Measurements from ENCODE around the gene B4GALT5. TPM values are rescaled to one million over a fixed set of nuclear protein-coding genes. Genes with fewer than 3 reads are reported as not detected.
"Not testable (repeated sequence)": the region's sequence is repeated elsewhere in the genome, so short reads cannot be mapped to it uniquely, and the experiment has no call there.

B4GALT5 gene
- total RNA-seq, 3 donors from 2014 or later (not counting 1 experiment from before 2014, with no cell fraction given) = 15.5 to 29.1 (median 28.6) TPM

DNA sequence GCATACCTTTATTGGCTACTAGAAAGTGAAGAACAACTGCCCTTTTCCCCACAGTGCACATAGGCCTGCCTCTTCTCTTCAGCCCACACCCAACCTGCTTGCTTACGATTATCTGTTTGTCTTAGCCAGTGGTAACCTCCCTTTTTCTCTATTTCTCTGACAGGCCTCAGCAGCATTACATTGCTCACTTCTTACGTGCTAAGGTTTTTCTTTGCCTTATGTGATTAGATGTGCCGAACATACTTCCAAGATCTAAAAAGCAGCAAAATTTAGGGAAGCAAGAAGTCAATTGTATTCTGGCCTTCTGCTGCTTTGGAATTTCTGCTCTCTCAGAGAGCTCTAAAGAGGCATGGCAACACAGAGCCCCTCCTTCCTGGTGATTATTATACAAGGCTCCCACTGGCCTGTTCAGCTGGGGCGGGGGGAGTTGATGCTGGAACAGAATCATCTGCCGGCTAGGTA is 7.0 kb downstream of the B4GALT5 start:
- WGBS (ENCODE audit: insufficient coverage) = 73% methylated on average over 3 of the region's 5 CpGs
- Histone ChIP-seq H3K27ac (ENCODE audit: low read length) (no peak overlapping the region), H3K36me3 (ENCODE audit: control insufficient read depth, insufficient read depth, low read length) (no peaks in the 10 kb centered on the region), H3K27me3 (ENCODE audit: control insufficient read depth, insufficient read depth, low read length) (no peaks in the 10 kb centered on the region), H3K9me3 (ENCODE audit: control insufficient read depth, insufficient read depth, low read length) (no peaks in the 10 kb centered on the region), H3K4me1 (ENCODE audit: control insufficient read depth, insufficient read depth, low read length) (peaks cover 23% of the 10 kb centered on the region), H3K4me3 (ENCODE audit: low read length) (no peak overlapping the region)
- peaks cover 51 to 59% of the 10 kb centered on the region in 2 donors for H3K4me1 Mint-ChIP-seq
- H3K9me3 Mint-ChIP-seq = no peaks in the 10 kb centered on the region
- ATAC-seq (no peak), DNase-seq (no peak)
- intact Hi-C loops (cut with micrococcal nuclease) = no loop called here
- TF ChIP-seq, protein P1, sequence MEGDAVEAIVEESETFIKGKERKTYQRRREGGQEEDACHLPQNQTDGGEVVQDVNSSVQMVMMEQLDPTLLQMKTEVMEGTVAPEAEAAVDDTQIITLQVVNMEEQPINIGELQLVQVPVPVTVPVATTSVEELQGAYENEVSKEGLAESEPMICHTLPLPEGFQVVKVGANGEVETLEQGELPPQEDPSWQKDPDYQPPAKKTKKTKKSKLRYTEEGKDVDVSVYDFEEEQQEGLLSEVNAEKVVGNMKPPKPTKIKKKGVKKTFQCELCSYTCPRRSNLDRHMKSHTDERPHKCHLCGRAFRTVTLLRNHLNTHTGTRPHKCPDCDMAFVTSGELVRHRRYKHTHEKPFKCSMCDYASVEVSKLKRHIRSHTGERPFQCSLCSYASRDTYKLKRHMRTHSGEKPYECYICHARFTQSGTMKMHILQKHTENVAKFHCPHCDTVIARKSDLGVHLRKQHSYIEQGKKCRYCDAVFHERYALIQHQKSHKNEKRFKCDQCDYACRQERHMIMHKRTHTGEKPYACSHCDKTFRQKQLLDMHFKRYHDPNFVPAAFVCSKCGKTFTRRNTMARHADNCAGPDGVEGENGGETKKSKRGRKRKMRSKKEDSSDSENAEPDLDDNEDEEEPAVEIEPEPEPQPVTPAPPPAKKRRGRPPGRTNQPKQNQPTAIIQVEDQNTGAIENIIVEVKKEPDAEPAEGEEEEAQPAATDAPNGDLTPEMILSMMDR (IDR thresholded peaks at IDR 0.05) = no peak
- peak overlapping the region; percentile 4 to 85 for H3K27ac Mint-ChIP-seq
- no peaks in the 10 kb centered on the region for H3K27me3 Mint-ChIP-seq (ENCODE audit: low read depth in 2 of 2)
- no peak overlapping the region for H3K4me3 Mint-ChIP-seq
- H3K36me3 Mint-ChIP-seq = no peaks in the 10 kb centered on the region

DNA sequence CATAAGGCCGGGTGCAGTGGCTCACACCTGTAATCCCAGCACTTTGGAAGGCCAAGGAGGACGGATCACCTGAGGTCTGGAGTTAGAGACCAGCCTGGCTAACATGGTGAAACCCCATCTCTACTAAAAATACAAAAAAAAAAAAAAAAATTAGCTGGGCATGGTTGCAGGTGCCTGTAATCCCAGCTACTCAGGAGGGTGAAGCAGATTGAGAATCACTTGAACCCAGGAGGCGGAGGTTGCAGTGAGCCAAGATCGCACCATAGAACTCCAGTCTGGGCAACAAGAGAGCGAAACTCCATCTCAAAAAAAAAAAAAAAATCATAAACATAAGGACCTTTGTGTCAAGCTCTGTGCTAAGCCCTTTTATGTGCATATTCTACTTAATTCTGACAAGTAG is 7.8 kb downstream of the B4GALT5 start:
- H3K4me3 ChIP-seq (ENCODE audit: low read length); ATAC-seq; H3K36me3 ChIP-seq (ENCODE audit: control insufficient read depth, insufficient read depth, low read length); H3K36me3 Mint-ChIP-seq; intact Hi-C loops (cut with micrococcal nuclease); DNase-seq; H3K27ac ChIP-seq (ENCODE audit: low read length); H3K27me3 ChIP-seq (ENCODE audit: control insufficient read depth, insufficient read depth, low read length); H3K27me3 Mint-ChIP-seq (ENCODE audit: low read depth in 2 of 2); H3K9me3 Mint-ChIP-seq; H3K4me3 Mint-ChIP-seq; H3K9me3 ChIP-seq (ENCODE audit: control insufficient read depth, insufficient read depth, low read length): not testable (repeated sequence)
- H3K27ac Mint-ChIP-seq = peak overlapping the region; percentile 77 to 85
- WGBS (ENCODE audit: insufficient coverage) = 91% methylated on average over 4 of the region's 5 CpGs
- peaks cover 28% of the 10 kb centered on the region for H3K4me1 ChIP-seq (ENCODE audit: control insufficient read depth, insufficient read depth, low read length)
- H3K4me1 Mint-ChIP-seq = peaks cover 51 to 59% of the 10 kb centered on the region in 2 donors

DNA sequence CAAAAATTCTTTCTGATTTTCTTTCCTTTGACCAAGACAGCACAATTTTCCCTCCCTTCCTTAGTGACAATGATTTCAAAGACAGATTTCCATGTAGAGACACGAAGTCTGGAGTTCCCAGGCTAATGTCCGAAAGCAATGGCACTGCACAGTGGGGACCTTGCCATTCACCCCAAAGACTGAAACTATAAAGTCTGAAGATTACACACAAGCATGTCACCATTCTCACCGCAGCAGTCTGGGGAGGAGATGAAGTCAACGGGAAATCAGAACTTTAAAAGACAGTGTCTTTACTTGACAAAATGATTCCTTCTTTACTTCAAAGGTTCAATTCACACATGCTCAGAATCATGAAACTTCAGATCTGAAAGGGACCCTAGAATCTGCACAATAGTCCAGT is 8.3 kb downstream of the B4GALT5 start:
- peak overlapping the region; percentile 77 to 85 for H3K27ac Mint-ChIP-seq
- 75% methylated on average over 4 of the region's 4 CpGs for WGBS (ENCODE audit: insufficient coverage)

DNA sequence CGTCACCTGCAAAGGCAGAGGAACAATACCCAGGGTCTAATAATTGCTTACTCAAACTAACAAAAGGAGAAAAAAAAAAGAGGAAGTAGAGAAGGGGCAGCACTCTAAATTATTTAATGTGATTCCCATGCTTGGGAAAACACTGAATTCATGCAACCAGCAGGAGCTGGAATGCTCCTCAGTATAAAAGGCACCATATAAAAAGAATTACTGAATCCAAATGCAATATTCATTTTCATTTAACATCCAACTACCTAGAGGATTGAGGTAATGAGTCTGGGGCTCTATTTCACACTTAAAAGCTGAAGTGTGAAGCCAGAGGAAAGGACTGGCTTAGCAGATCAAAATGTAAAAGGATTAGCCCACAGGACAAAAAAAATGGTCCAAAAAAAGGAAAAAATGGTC is 8.7 kb downstream of the B4GALT5 start:
- Histone ChIP-seq H3K4me1 (ENCODE audit: control insufficient read depth, insufficient read depth, low read length) (peaks cover 26% of the 10 kb centered on the region), H3K27ac (ENCODE audit: low read length) (no peak overlapping the region)
- H3K27ac Mint-ChIP-seq = peak overlapping the region; percentile 77 to 85

More for the DNA sequence above, 8.3 kb downstream of the B4GALT5 start:
- H3K27ac ChIP-seq (ENCODE audit: low read length) = no peak overlapping the region
- TF ChIP-seq, protein P1 (IDR thresholded peaks at IDR 0.05) = no peak
- no peaks in the 10 kb centered on the region for H3K9me3 ChIP-seq (ENCODE audit: control insufficient read depth, insufficient read depth, low read length)
- intact Hi-C loops (cut with micrococcal nuclease) = no loop called here
- Mint-ChIP-seq H3K4me3 (peak overlapping the region; percentile 17), H3K27me3 (ENCODE audit: low read depth in 2 of 2) (no peaks in the 10 kb centered on the region), H3K9me3 (no peaks in the 10 kb centered on the region), H3K4me1 (peaks cover 49 to 58% of the 10 kb centered on the region in 2 donors), H3K36me3 (no peaks in the 10 kb centered on the region)
- no peak overlapping the region for H3K4me3 ChIP-seq (ENCODE audit: low read length)
- peak; percentile 44 to 71 (median 54) for ATAC-seq
- peak in 1 of 2 donors; percentile 46 for DNase-seq
- H3K4me1 ChIP-seq (ENCODE audit: control insufficient read depth, insufficient read depth, low read length) = peaks cover 26% of the 10 kb centered on the region
- H3K36me3 ChIP-seq (ENCODE audit: control insufficient read depth, insufficient read depth, low read length) = no peaks in the 10 kb centered on the region
- H3K27me3 ChIP-seq (ENCODE audit: control insufficient read depth, insufficient read depth, low read length) = no peaks in the 10 kb centered on the region

More for the DNA sequence above, 8.7 kb downstream of the B4GALT5 start:
- Histone ChIP-seq H3K4me3 (ENCODE audit: low read length) (no peak overlapping the region), H3K9me3 (ENCODE audit: control insufficient read depth, insufficient read depth, low read length) (no peaks in the 10 kb centered on the region), H3K36me3 (ENCODE audit: control insufficient read depth, insufficient read depth, low read length) (no peaks in the 10 kb centered on the region), H3K27me3 (ENCODE audit: control insufficient read depth, insufficient read depth, low read length) (no peaks in the 10 kb centered on the region)
- TF ChIP-seq, protein P1 (IDR thresholded peaks at IDR 0.05) = no peak
- peak overlapping the region; percentile 52 for H3K4me3 Mint-ChIP-seq
- peaks cover 47 to 57% of the 10 kb centered on the region in 2 donors for H3K4me1 Mint-ChIP-seq
- DNase-seq = no peak
- ATAC-seq = no peak
- intact Hi-C loops (cut with micrococcal nuclease) = no loop called here
- no peaks in the 10 kb centered on the region for H3K9me3 Mint-ChIP-seq
- no peaks in the 10 kb centered on the region for H3K36me3 Mint-ChIP-seq
- H3K27me3 Mint-ChIP-seq (ENCODE audit: low read depth in 2 of 2) = no peaks in the 10 kb centered on the region
- WGBS (ENCODE audit: insufficient coverage) = 100% methylated on average over 1 of the region's 1 CpG

Measured in natural killer cell (primary cell).